ENCODE measurements around the gene GNPNAT1. TPM values are rescaled to one million over a fixed set of nuclear protein-coding genes. Genes with fewer than 3 reads are reported as not detected.

The GNPNAT1 gene
- total and polyA plus RNA-seq, 9 of the 15 experiments (the other 6 are each of a cell fraction or from before 2014, with no cell fraction given), result 15.8 to 27.7 (median 25.3) TPM

DNA sequence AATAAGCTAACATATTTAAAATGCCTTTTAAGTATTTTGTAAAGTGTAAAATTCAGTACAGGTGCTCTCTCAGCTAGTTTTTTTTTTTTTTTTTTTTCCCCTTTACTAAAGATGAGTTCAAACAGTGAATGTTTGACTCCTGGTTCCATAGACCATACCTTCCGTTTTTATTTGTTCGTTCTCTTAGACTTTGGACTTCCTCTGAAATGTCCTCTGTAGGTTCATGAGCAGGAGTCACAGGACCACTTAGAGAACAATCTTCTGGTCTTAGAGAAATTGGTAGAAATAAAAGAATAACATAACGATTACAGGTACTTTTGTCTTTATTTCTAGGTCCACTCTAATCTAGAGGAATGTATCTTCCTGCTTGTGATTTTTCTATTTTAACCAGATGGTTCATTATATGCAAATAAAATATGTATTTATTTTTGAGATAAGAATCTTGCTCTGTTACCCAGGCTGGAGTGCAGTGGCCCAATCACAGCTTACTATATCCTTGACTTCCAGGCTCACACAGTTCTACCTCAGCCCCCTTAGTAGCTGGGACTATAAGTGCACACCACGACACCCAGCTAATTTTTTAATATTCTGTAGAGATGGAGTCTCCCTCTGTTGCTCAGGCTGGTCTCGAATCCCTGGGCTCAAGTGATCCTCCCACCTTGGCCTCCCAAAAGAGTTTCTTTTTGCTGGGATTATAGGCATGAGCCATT lies 35.6 kb downstream of the GNPNAT1 start:
- Histone ChIP-seq H3K4me3 (no peak overlapping the region), H4K20me1 (replicated peaks; ENCODE audit: control insufficient read depth, insufficient read depth, low read length) (no peaks in the 10 kb centered on the region), H3K9me1 (ENCODE audit: control insufficient read depth, insufficient read depth, low read length) (no peaks in the 10 kb centered on the region), H2AFZ (ENCODE audit: low read depth, low read length) (no peak overlapping the region), H3K4me1 (replicated peaks in 1 of 2; ENCODE audit: control insufficient read depth in 2 of 2, insufficient read depth in 2 of 2, low read length in 2 of 2) (no peaks in the 10 kb centered on the region), H3K36me3 (ENCODE audit: control insufficient read depth, insufficient read depth, low read length) (peaks cover 33% of the 10 kb centered on the region; the same call in 2 of the 3 replicates), H3K9me3 (replicated peaks; ENCODE audit: control insufficient read depth, insufficient read depth, low read depth, low read length) (no peaks in the 10 kb centered on the region), H3K9ac (ENCODE audit: insufficient read depth in 1 of 2, low read depth in 2 of 2, low read length in 2 of 2) (no peak overlapping the region), H3K79me2 (ENCODE audit: control insufficient read depth, insufficient read depth, low read length) (no peaks in the 10 kb centered on the region), H3K27me3 (ENCODE audit: control insufficient read depth in 2 of 2, insufficient read depth in 2 of 2, low read length in 2 of 2) (no peaks in the 10 kb centered on the region), H3K27ac (ENCODE audit: extremely low read depth, low read depth, low read length) (no peak overlapping the region), H3K4me2 (ENCODE audit: insufficient read depth, low read length) (no peak overlapping the region)
- 92% methylated on average over 5 of the region's 5 CpGs for WGBS (ENCODE audit: insufficient coverage, low coverage, missing lambda C conversion rate)
- TF ChIP-seq, protein P1, sequence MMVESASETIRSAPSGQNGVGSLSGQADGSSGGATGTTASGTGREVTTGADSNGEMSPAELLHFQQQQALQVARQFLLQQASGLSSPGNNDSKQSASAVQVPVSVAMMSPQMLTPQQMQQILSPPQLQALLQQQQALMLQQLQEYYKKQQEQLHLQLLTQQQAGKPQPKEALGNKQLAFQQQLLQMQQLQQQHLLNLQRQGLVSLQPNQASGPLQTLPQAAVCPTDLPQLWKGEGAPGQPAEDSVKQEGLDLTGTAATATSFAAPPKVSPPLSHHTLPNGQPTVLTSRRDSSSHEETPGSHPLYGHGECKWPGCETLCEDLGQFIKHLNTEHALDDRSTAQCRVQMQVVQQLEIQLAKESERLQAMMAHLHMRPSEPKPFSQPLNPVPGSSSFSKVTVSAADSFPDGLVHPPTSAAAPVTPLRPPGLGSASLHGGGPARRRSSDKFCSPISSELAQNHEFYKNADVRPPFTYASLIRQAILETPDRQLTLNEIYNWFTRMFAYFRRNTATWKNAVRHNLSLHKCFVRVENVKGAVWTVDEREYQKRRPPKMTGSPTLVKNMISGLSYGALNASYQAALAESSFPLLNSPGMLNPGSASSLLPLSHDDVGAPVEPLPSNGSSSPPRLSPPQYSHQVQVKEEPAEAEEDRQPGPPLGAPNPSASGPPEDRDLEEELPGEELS (CRISPR knock-in tag; IDR thresholded peaks at IDR 0.05; ENCODE audit: borderline replicate concordance), result no peak
- TF ChIP-seq PRPF4 (IDR thresholded peaks at IDR 0.05; ENCODE audit: insufficient read depth, low read depth, low read length, poor library complexity, severe bottlenecking) (no peak), KDM1A (IDR thresholded peaks at IDR 0.05) (no peak), SRSF3 (IDR thresholded peaks at IDR 0.05; ENCODE audit: insufficient read depth, low read length) (no peak), FOSL1 (tag; conservative IDR thresholded peaks at IDR 0.05) (no peak), CBX8 (IDR thresholded peaks at IDR 0.05; ENCODE audit: borderline replicate concordance, extremely low read depth, low read depth, low read length, poor library complexity, severe bottlenecking) (no peak), FOXJ3 (CRISPR knock-in tag; IDR thresholded peaks at IDR 0.05) (no peak), ETV6 (IDR thresholded peaks at IDR 0.05; ENCODE audit: borderline replicate concordance in 1 of 2, low read depth in 2 of 2, low read length in 1 of 2) (no peak), ETV6 (CRISPR knock-in tag; IDR thresholded peaks at IDR 0.05; ENCODE audit: borderline replicate concordance) (no peak)
- ATAC-seq, result no peak
- ChIA-PET CTCF (ENCODE audit: low intra/inter-chr PET ratio) (no interaction called here), POLR2A (no interaction called here)
- no peak for DNase-seq (ENCODE audit: extremely low read depth in 1 of 4, low spot score in 3 of 4)
- FAIRE-seq, result no peak
- intact Hi-C loops (cut with micrococcal nuclease), result no loop called here
- no TSS peak for BruUV-seq (replicated peaks)
- in situ Hi-C loops (cut with MboI), result no loop called here
